ENCODE measurements around the gene PLA2G7. TPM values are rescaled to one million over a fixed set of nuclear protein-coding genes. Genes with fewer than 3 reads are reported as not detected.

Gene PLA2G7
- total and polyA plus RNA-seq, 10 donors = 8.9 to 47.9 (median 22.0) TPM

GRCh38 chr6:46760925-46761324 lies 25.8 kb upstream of the PLA2G7 start:
- Histone ChIP-seq H3K27me3 (replicated peaks in 1 of 7) (no peaks in the 10 kb centered on the region), H3K4me1 (peaks cover 0 to 5% (median 0%) of the 10 kb centered on the region in 6 donors), H3K36me3 (no peaks in the 10 kb centered on the region), H3K4me3 (no peak overlapping the region), H3K27ac (no peak overlapping the region), H3K9me3 (no peaks in the 10 kb centered on the region)
- TF ChIP-seq POLR2AphosphoS5 (IDR thresholded peaks at IDR 0.05) = no peak
- TF ChIP-seq, protein P1, sequence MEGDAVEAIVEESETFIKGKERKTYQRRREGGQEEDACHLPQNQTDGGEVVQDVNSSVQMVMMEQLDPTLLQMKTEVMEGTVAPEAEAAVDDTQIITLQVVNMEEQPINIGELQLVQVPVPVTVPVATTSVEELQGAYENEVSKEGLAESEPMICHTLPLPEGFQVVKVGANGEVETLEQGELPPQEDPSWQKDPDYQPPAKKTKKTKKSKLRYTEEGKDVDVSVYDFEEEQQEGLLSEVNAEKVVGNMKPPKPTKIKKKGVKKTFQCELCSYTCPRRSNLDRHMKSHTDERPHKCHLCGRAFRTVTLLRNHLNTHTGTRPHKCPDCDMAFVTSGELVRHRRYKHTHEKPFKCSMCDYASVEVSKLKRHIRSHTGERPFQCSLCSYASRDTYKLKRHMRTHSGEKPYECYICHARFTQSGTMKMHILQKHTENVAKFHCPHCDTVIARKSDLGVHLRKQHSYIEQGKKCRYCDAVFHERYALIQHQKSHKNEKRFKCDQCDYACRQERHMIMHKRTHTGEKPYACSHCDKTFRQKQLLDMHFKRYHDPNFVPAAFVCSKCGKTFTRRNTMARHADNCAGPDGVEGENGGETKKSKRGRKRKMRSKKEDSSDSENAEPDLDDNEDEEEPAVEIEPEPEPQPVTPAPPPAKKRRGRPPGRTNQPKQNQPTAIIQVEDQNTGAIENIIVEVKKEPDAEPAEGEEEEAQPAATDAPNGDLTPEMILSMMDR (IDR thresholded peaks at IDR 0.05 in 8 of 11, conservative IDR thresholded peaks at IDR 0.05 in 3 of 11) = no peak
- TF ChIP-seq POLR2A (IDR thresholded peaks at IDR 0.05) = no peak
- intact Hi-C loops (cut with DNase I; ENCODE audit: low total_unique reads) = no loop called here
- WGBS, 5 donors = 75 to 88% (median 82%) methylated on average over 3 of the region's 3 CpGs
- DNase-seq = no peak

DNA sequence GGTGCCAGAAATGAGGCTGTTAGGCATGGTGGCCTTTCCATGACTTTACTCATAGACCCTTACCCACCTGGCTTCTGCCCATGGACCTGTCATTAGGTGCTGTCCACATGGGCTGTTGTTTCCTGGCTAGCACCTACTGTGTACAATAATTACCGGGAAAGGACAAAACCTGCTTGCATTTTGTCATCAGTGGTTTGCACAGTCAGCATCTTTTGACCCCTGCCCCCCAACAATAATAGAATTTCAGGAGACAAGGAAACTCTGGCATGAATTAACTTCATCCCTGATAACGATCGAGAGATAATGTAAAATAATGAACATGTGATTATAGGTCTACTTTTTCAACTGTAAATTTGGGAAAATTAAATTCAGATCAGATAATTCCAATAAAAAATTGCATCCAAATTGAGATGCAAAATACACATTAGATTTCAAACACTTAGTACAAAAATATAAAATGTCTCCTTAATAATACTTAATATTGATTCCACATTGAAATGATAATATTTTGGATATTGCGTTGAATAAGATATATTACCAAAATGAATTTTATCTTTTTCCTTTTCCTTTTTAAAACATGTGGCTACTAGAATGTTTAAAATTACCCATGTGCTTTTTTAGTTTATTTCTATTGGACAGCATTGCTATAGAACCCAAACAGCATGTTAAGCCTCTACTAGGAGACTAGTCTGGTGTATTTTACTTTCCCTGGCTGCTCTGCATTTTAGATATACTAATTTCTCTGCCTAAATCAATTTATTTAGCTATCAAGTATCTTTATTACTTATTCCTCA lies 24.0 kb upstream of the PLA2G7 start:
- no peak for DNase-seq
- 88 to 96% (median 95%) methylated on average over 4 of the region's 4 CpGs for WGBS, 5 donors
- no peak overlapping the region for H3K4me3 ChIP-seq
- no peaks in the 10 kb centered on the region for H3K9me3 ChIP-seq
- H3K27ac ChIP-seq = no peak overlapping the region
- intact Hi-C loops (cut with DNase I; ENCODE audit: low total_unique reads) = no loop called here
- H3K36me3 ChIP-seq = no peaks in the 10 kb centered on the region
- H3K27me3 ChIP-seq (replicated peaks in 1 of 7) = no peaks in the 10 kb centered on the region
- H3K4me1 ChIP-seq = peaks cover 0 to 5% (median 0%) of the 10 kb centered on the region in 6 donors
- TF ChIP-seq, protein P1 (IDR thresholded peaks at IDR 0.05 in 8 of 11, conservative IDR thresholded peaks at IDR 0.05 in 3 of 11) = no peak
- TF ChIP-seq POLR2A (IDR thresholded peaks at IDR 0.05) (no peak), POLR2AphosphoS5 (IDR thresholded peaks at IDR 0.05) (no peak)

- H3K27ac ChIP-seq = no peak overlapping the region
- no peaks in the 10 kb centered on the region for H3K36me3 ChIP-seq
- 77 to 94% (median 86%) methylated on average over 2 of the region's 2 CpGs for WGBS, 5 donors
- H3K4me3 ChIP-seq = no peak overlapping the region
- DNase-seq = no peak
- peaks cover 0 to 5% (median 0%) of the 10 kb centered on the region in 6 donors for H3K4me1 ChIP-seq
- intact Hi-C loops (cut with DNase I; ENCODE audit: low total_unique reads) = no loop called here
- TF ChIP-seq POLR2AphosphoS5 (IDR thresholded peaks at IDR 0.05) (no peak), POLR2A (IDR thresholded peaks at IDR 0.05) (no peak)
- TF ChIP-seq, protein P1 (IDR thresholded peaks at IDR 0.05 in 8 of 11, conservative IDR thresholded peaks at IDR 0.05 in 3 of 11) = no peak
- no peaks in the 10 kb centered on the region for H3K9me3 ChIP-seq
- peaks cover 0 to 7% (median 0%) of the 10 kb centered on the region in 7 donors for H3K27me3 ChIP-seq (replicated peaks in 1 of 7)
These were observed 22.0 kb upstream of the PLA2G7 start for GRCh38 chr6:46757214-46757596.

- WGBS, 5 donors = 70 to 83% (median 77%) methylated on average over 7 of the region's 7 CpGs
- Histone ChIP-seq H3K27me3 (replicated peaks in 1 of 7) (peaks cover 0 to 13% (median 0%) of the 10 kb centered on the region in 7 donors), H3K4me1 (peaks cover 0 to 5% (median 0%) of the 10 kb centered on the region in 6 donors), H3K9me3 (no peaks in the 10 kb centered on the region), H3K4me3 (no peak overlapping the region), H3K36me3 (no peaks in the 10 kb centered on the region), H3K27ac (no peak overlapping the region)
- no peak for DNase-seq
- no peak for TF ChIP-seq POLR2AphosphoS5 (IDR thresholded peaks at IDR 0.05)
- no peak for TF ChIP-seq POLR2A (IDR thresholded peaks at IDR 0.05)
- TF ChIP-seq, protein P1 (IDR thresholded peaks at IDR 0.05 in 8 of 11, conservative IDR thresholded peaks at IDR 0.05 in 3 of 11) = no peak
- intact Hi-C loops (cut with DNase I; ENCODE audit: low total_unique reads) = no loop called here
These were observed 21.5 kb upstream of the PLA2G7 start for GRCh38 chr6:46756469-46757213.
